Thoracic aorta endothelial cell (primary cell): Measurements from ENCODE around the gene NBEAL2. TPM values are rescaled to one million over a fixed set of nuclear protein-coding genes. Genes with fewer than 3 reads are reported as not detected.

Experiments used
- small RNA-seq: library from RNA; depleted of rRNA; stranded (forward); fragments of <200 nt; gene quantifications from one replicate; pipeline ENCODE3, GENCODE V24; 2012
- total RNA-seq: library from RNA; depleted of rRNA; stranded (reverse); fragments of >200 nt; gene quantifications from 2 replicates; pipeline ENCODE4 v1.2.3, GENCODE V29; 2012

NBEAL2 gene, protein sequence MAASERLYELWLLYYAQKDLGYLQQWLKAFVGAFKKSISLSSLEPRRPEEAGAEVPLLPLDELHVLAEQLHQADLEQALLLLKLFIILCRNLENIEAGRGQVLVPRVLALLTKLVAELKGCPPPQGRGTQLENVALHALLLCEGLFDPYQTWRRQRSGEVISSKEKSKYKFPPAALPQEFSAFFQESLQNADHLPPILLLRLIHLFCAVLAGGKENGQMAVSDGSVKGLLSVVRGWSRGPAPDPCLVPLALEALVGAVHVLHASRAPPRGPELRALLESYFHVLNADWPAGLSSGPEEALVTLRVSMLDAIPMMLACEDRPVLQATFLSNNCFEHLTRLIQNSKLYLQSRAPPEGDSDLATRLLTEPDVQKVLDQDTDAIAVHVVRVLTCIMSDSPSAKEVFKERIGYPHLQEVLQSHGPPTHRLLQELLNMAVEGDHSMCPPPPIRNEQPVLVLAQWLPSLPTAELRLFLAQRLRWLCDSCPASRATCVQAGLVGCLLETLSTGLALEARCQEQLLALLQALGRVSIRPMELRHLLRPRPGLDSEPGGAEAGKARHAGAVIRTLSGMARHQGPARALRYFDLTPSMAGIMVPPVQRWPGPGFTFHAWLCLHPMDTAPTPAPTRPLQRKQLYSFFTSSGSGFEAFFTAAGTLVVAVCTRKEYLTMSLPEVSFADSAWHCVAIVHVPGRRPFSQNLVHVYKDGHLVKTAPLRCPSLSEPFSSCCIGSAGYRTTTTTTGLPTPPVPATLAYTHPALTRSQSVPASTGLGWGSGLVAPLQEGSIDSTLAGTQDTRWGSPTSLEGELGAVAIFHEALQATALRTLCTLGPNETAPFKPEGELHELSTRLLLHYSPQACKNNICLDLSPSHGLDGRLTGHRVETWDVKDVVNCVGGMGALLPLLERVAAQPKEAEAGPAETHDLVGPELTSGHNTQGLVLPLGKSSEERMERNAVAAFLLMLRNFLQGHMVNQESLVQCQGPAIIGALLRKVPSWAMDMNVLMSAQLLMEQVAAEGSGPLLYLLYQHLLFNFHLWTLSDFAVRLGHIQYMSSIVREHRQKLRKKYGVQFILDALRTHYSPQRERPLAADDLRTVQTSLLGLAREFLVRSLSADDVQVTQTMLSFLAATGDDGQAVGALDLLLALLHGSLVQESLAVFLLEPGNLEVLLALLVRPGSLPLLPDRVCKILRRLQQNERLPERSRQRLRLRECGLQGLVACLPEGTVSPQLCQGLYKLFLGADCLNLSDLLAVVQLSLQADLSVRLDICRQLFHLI (N-terminal part only)
- total RNA-seq: 75.9 and 82.9 TPM in 2 replicates

GRCh38 chr3:46978985-46979944, at the start of gene NBEAL2:
TSS of gene NBEAL2 (plus strand) at chr3:46979666. CDS start at chr3:46979862, 196 bp downstream.

DNA sequence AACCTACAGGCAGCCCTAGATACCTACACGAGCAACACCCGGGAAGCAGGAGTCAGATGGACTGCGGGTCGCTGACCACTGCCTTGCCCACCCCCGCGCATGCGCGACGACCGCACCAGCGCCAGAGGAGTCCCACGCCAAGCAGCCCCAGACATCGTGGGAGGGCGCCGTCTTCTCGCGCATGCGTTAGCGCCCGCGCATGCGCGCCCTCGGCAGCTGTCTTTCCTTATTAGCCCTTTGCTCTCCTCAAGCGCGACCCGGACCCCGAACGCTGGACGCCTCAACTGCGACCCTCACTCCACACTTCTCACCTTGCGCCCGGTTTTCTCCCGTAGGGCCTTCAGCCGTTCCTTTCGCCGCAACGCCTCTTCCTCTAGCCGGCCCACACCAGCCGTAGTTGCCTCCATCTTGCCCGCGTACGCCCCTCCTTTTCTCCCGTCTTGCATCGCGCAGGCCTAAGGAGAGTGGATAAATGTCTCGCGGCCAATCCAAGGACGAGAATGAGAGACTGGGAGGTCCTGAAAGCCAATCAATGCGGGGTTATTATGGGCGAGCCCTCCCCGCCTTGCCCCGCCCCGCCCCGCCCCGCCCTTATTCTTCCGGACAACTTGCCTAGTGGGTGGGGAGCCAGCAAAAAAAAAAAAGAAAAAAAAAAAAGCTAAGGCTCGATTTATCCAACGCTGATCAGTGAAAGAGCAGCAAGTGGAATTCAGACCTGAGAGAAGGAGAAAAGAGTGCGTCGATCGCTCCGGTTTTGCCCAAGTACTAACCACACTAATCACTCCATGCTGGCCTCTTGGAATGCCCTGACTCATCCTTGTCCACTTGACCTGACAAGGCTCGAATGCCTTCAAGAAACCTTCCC, 2.9 kb upstream of the NBEAL2 start, which contains the start of gene CCDC12:
TSS of gene CCDC12 (minus strand) at position 420 of the 865 bp plus-strand sequence. CDS start at position 407, 13 bp downstream.

Small RNAs within 50 kb of the gene (small RNA-seq; reads per million reads assigned to genes)
- gene MRPL57P3: not detected

Other genes with a start within 250 kb of the NBEAL2 start
- not detected in 2 replicates for gene MYL3, start 116.2 kb upstream of the NBEAL2 start, total RNA-seq
- 0.36 TPM in 1 of 2 replicates, not detected in the other for gene PTH1R, start 101.9 kb upstream of the NBEAL2 start, total RNA-seq
- gene CCDC12, start 2.9 kb upstream of the NBEAL2 start, total RNA-seq: 30.4 and 33.4 TPM in 2 replicates
- 59.9 and 62.5 TPM in 2 replicates for gene SETD2, start 184.4 kb downstream of the NBEAL2 start, total RNA-seq